ENCODE data around the gene TBC1D13.

The TBC1D13 gene

DNA sequence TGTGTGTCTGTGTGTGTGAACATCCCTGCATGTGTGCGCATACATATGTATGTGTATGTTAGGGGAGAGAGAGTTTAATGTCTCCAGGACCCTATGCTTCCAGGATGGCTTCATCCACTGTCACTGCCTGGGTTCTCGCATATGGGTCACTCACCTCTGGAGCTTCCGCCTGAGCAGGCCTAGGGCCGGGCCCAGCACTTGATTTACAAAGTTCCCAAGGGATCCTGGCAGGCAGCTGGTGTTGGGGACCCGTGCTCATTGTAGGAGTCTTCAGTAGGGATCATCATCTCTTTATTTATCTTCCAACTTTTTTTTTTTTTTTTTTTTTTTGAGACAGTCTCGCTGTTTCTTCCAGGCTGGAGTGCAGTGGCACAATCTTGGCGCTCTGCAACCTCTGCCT is 13.0 kb downstream of the TBC1D13 start:
- no peak overlapping the region for H3K4me3 ChIP-seq (ENCODE audit: low read length)
- H3K27me3 ChIP-seq (ENCODE audit: control insufficient read depth, low read length): no peaks in the 10 kb centered on the region
- H4K20me1 ChIP-seq (ENCODE audit: control insufficient read depth, insufficient read depth, low read depth, low read length): no peaks in the 10 kb centered on the region
- H3K9me3 ChIP-seq (ENCODE audit: control insufficient read depth, insufficient read depth, low read length): no peaks in the 10 kb centered on the region
- H3K4me1 ChIP-seq (ENCODE audit: control insufficient read depth, low read length): no peaks in the 10 kb centered on the region
- H3K9me2 ChIP-seq (replicated peaks; ENCODE audit: control insufficient read depth, low read length): no peaks in the 10 kb centered on the region
- TF ChIP-seq, protein P1, sequence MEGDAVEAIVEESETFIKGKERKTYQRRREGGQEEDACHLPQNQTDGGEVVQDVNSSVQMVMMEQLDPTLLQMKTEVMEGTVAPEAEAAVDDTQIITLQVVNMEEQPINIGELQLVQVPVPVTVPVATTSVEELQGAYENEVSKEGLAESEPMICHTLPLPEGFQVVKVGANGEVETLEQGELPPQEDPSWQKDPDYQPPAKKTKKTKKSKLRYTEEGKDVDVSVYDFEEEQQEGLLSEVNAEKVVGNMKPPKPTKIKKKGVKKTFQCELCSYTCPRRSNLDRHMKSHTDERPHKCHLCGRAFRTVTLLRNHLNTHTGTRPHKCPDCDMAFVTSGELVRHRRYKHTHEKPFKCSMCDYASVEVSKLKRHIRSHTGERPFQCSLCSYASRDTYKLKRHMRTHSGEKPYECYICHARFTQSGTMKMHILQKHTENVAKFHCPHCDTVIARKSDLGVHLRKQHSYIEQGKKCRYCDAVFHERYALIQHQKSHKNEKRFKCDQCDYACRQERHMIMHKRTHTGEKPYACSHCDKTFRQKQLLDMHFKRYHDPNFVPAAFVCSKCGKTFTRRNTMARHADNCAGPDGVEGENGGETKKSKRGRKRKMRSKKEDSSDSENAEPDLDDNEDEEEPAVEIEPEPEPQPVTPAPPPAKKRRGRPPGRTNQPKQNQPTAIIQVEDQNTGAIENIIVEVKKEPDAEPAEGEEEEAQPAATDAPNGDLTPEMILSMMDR (IDR thresholded peaks at IDR 0.05; ENCODE audit: low read depth, low read length, poor library complexity, severe bottlenecking): no peak
- TF ChIP-seq EZH2phosphoT487 (IDR thresholded peaks at IDR 0.05; ENCODE audit: borderline replicate concordance, low read length): no peak
- H3F3A ChIP-seq (ENCODE audit: control insufficient read depth, insufficient read depth): no peaks in the 10 kb centered on the region
- H3K79me2 ChIP-seq (ENCODE audit: control insufficient read depth, low read length): no peaks in the 10 kb centered on the region
- no peak overlapping the region for H3K4me2 ChIP-seq (ENCODE audit: low read length)
- H3K27ac ChIP-seq (ENCODE audit: low read depth, low read length): no peak overlapping the region
- peaks cover 60% of the 10 kb centered on the region for H3K36me3 ChIP-seq (ENCODE audit: control insufficient read depth, low read length)

DNA sequence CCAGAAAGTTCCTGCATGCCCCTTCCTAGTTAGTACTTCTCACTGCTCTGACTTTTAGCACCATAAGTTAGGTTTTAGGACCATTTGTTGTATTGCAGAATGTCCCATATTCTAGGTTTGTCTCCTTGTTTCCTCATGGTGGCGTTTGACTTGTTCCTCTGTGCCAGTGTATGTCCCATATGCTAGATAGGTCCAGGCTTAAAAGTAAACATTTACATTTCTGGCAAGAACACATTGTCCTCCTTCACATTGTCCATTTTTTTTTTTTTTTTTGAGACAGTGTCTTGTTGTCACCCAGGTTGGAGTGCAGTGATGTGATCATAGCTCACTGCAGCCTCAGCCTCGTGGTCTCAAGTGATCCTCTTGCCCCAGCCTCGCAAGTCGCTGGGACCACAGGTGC is 15.4 kb downstream of the TBC1D13 start:
- Histone ChIP-seq H3K4me3 (ENCODE audit: low read length) (no peak overlapping the region), H4K20me1 (ENCODE audit: control insufficient read depth, insufficient read depth, low read depth, low read length) (no peaks in the 10 kb centered on the region), H3K9me3 (ENCODE audit: control insufficient read depth, insufficient read depth, low read length) (no peaks in the 10 kb centered on the region), H3F3A (ENCODE audit: control insufficient read depth, insufficient read depth) (no peaks in the 10 kb centered on the region), H3K4me1 (ENCODE audit: control insufficient read depth, low read length) (no peaks in the 10 kb centered on the region), H3K27me3 (ENCODE audit: control insufficient read depth, low read length) (no peaks in the 10 kb centered on the region), H3K36me3 (ENCODE audit: control insufficient read depth, low read length) (peaks cover 67% of the 10 kb centered on the region), H3K79me2 (ENCODE audit: control insufficient read depth, low read length) (no peaks in the 10 kb centered on the region), H3K9me2 (replicated peaks; ENCODE audit: control insufficient read depth, low read length) (no peaks in the 10 kb centered on the region), H3K27ac (ENCODE audit: low read depth, low read length) (no peak overlapping the region), H3K4me2 (ENCODE audit: low read length) (no peak overlapping the region)
- TF ChIP-seq, protein P1 (IDR thresholded peaks at IDR 0.05; ENCODE audit: low read depth, low read length, poor library complexity, severe bottlenecking): no peak
- TF ChIP-seq EZH2phosphoT487 (IDR thresholded peaks at IDR 0.05; ENCODE audit: borderline replicate concordance, low read length): no peak

DNA sequence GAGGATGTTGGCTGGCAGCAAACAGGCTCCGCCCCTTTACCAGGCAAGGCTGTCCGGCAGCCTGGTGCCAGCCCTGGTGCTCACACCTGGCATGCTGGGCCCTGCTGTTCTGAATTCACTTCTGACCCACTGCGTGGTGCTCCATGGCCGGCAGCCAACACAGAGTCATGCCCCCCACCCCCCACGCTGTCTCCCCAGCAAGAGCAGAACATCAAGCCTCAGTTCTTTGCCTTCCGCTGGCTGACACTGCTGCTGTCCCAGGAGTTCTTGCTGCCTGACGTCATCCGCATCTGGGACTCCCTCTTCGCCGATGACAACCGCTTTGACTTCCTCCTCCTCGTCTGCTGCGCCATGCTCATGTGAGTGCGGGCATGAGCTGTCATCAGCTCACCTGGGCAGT is 18.6 kb downstream of the TBC1D13 start:
- Histone ChIP-seq H3K4me2 (ENCODE audit: low read length) (no peak overlapping the region), H3K27ac (ENCODE audit: low read depth, low read length) (no peak overlapping the region), H3F3A (ENCODE audit: control insufficient read depth, insufficient read depth) (no peaks in the 10 kb centered on the region), H3K27me3 (ENCODE audit: control insufficient read depth, low read length) (no peaks in the 10 kb centered on the region), H3K36me3 (ENCODE audit: control insufficient read depth, low read length) (peaks cover 52% of the 10 kb centered on the region), H3K9me2 (replicated peaks; ENCODE audit: control insufficient read depth, low read length) (no peaks in the 10 kb centered on the region), H4K20me1 (ENCODE audit: control insufficient read depth, insufficient read depth, low read depth, low read length) (no peaks in the 10 kb centered on the region), H3K79me2 (ENCODE audit: control insufficient read depth, low read length) (no peaks in the 10 kb centered on the region), H3K4me1 (ENCODE audit: control insufficient read depth, low read length) (no peaks in the 10 kb centered on the region), H3K9me3 (ENCODE audit: control insufficient read depth, insufficient read depth, low read length) (no peaks in the 10 kb centered on the region), H3K4me3 (ENCODE audit: low read length) (no peak overlapping the region)
- TF ChIP-seq EZH2phosphoT487 (IDR thresholded peaks at IDR 0.05; ENCODE audit: borderline replicate concordance, low read length): no peak
- TF ChIP-seq, protein P1 (IDR thresholded peaks at IDR 0.05; ENCODE audit: low read depth, low read length, poor library complexity, severe bottlenecking): no peak

DNA sequence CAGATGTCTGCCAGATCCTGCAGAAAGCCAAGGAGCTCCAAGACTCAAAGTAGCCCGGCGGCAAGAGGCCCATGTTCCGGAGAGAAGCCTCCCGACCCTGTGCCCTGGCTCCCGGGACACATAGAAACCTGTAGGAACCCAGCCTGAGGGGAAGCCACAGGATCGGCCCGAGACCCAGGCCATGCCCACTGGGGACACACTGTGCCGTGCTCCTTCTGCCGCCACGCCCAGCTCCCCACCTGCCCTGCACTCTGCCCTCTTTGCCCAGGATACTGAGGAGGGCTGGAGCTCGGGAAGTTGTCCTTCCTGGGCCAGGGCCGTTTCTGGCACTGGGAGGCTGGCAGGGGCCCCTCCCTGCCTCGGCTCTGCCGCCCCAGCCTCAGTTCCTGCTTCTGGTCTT is 20.8 kb downstream of the TBC1D13 start:
- Histone ChIP-seq H3K36me3 (ENCODE audit: control insufficient read depth, low read length) (peaks cover 40% of the 10 kb centered on the region), H3K79me2 (ENCODE audit: control insufficient read depth, low read length) (no peaks in the 10 kb centered on the region), H3F3A (ENCODE audit: control insufficient read depth, insufficient read depth) (peaks cover 3% of the 10 kb centered on the region; the same call in 1 of the 2 replicates), H4K20me1 (ENCODE audit: control insufficient read depth, insufficient read depth, low read depth, low read length) (no peaks in the 10 kb centered on the region), H3K4me1 (ENCODE audit: control insufficient read depth, low read length) (no peaks in the 10 kb centered on the region), H3K27me3 (ENCODE audit: control insufficient read depth, low read length) (no peaks in the 10 kb centered on the region), H3K9me2 (replicated peaks; ENCODE audit: control insufficient read depth, low read length) (no peaks in the 10 kb centered on the region), H3K9me3 (ENCODE audit: control insufficient read depth, insufficient read depth, low read length) (no peaks in the 10 kb centered on the region), H3K4me2 (ENCODE audit: low read length) (no peak overlapping the region), H3K4me3 (ENCODE audit: low read length) (no peak overlapping the region), H3K27ac (ENCODE audit: low read depth, low read length) (no peak overlapping the region)
- TF ChIP-seq, protein P1 (IDR thresholded peaks at IDR 0.05; ENCODE audit: low read depth, low read length, poor library complexity, severe bottlenecking): no peak
- no peak for TF ChIP-seq EZH2phosphoT487 (IDR thresholded peaks at IDR 0.05; ENCODE audit: borderline replicate concordance, low read length)
